GM19463 (cell line): ENCODE results near the gene MIEF2.
A peak's percentile ranks its signal among the peaks of the same experiment; 100 is the strongest.

Experiments used
- ATAC-seq: cut with Tn5 transposase; IDR thresholded peaks from one replicate; pipeline ENCODE4 v1.9.1; 2021; ENCODE audit warnings: mild to moderate bottlenecking, moderate library complexity; ENCODE audit not compliant: unreplicated experiment

MIEF2 gene

GRCh38 chr17:18254888-18255649 lies 5.4 kb upstream of the MIEF2 start:
- no peak for ATAC-seq

DNA sequence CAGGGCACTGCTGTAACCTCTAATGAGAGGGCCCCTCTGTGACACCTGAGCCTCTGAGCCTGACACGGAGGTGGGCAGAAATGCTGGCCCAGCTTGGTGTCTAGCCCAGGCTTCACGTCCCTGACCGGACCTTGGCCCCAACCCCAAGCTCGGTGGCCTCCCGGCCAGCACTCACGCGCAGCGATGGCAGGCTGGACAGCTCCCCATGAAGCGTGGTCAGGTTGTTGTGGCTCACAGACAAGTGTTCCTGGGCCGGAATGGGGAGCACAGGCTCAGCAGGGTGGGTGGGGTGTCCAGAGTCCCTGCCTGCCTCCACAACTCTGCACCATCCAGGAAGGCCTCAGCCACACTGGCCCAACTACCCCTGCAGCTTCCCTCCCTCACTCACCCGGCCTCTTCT lies 4.1 kb upstream of the MIEF2 start:
- ATAC-seq, result no peak

- ATAC-seq, result no peak
Observed at GRCh38 chr17:18256776-18257175, 3.7 kb upstream of the MIEF2 start.

- peak; percentile 5 for ATAC-seq
Observed at GRCh38 chr17:18257268-18257981, 3.0 kb upstream of the MIEF2 start.

GRCh38 chr17:18257982-18258355 lies 2.5 kb upstream of the MIEF2 start:
- peak; percentile 25 for ATAC-seq

- peak; percentile 26 for ATAC-seq
Observed at GRCh38 chr17:18258356-18259038, 2.0 kb upstream of the MIEF2 start, which contains the start of gene FLII. TSS of gene FLII (minus strand) at chr17:18258738. CDS start at chr17:18258690, 48 bp downstream.

- ATAC-seq, result no peak
Observed at GRCh38 chr17:18259621-18260331, 686 bp upstream of the MIEF2 start.

DNA sequence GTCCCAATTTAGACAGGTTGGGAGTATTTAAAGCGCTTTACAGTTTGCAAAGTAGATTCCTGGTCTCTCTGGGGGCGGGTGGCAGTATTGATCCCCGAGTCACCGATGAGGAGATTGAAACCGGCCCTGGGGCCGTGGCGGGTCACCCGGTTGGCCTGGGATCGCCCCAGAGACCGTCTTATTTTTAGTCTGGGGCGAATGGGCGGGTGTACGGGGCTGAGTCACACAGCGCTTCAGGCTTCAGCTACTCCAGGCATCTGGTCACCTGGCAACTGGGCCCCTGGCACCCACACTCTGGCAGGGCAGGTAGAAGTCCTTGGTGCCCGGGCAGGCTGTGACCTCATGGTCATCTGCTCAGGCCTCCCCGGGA lies 669 bp downstream of the MIEF2 start:
- no peak for ATAC-seq

- no peak for ATAC-seq
Observed at GRCh38 chr17:18261659-18262058, 1.2 kb downstream of the MIEF2 start.

- no peak for ATAC-seq
Observed at GRCh38 chr17:18262111-18262510, 1.6 kb downstream of the MIEF2 start.

GRCh38 chr17:18262641-18263040 lies 2.2 kb downstream of the MIEF2 start:
- ATAC-seq, result no peak

GRCh38 chr17:18263885-18264682 lies 3.6 kb downstream of the MIEF2 start:
- no peak for ATAC-seq

- no peak for ATAC-seq
Observed at GRCh38 chr17:18267366-18267765, 6.9 kb downstream of the MIEF2 start.

DNA sequence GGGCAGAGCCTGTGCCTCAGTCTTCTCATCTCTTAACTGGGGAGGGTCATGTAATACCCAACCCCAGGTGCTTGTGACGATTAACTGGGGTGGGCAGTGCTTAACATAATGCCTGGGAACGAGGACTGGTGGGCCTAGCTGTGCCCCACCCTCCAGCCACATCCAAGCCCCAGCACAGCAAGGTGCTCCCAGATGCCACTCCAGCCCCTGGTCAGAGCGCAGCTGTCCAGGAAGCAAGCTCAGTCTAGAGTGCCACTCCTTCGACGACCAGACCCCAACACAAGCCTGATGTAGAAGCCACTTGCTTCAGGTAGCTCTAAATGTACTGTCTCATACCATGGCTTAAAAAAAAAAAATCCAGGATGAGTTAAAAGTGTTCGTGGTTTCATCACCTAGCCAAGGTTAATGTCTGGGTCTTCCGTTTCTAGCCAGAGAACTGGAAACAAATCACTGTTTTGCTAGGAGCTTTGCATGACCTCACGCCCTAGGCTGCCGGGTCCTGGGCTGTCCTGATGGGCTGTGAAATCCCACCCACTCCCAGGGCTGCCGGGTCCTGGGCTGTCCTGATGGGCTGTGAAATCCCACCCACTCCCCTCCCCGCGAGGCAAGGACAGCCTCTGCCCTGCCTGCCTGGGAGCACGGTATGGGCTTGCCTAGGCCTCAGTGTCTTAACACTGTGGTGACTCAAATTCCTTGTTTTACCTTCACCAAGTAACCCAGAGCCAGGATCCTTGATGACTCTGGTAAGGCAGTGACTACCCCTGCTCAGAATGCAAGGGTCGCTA lies 7.7 kb downstream of the MIEF2 start:
- no peak for ATAC-seq

GRCh38 chr17:18270046-18270931 lies 9.8 kb downstream of the MIEF2 start:
- no peak for ATAC-seq

- ATAC-seq, result no peak
Observed at GRCh38 chr17:18277076-18277475, 16.6 kb downstream of the MIEF2 start.

DNA sequence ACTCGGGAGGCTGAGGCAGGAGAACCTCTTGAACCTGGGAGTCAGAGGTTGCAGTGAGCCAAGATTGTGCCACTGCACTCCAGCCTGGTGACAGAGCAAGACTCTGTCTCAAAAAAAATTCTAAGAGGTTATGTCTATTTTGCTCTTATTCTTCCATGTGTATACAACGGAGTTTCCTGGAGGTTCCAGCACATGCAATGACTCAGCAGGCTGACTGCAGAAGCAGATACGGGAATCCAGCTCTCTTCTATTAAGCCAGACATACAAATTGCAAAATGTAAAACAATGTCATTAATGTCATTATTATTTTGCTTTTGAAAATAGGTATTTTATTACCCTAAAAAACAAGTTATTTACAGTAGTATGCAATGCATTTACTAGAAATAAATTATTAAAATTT lies 18.4 kb downstream of the MIEF2 start:
- no peak for ATAC-seq

GRCh38 chr17:18280249-18280648 lies 19.8 kb downstream of the MIEF2 start:
- no peak for ATAC-seq
